Uterus (tissue), 4 donors: ENCODE results near the gene CACNB1. TPM values are rescaled to one million over a fixed set of nuclear protein-coding genes. Genes with fewer than 3 reads are reported as not detected.

Source experiments
- DNase-seq, 2 donors: peaks; one replicate each; pipeline ENCODE4 v3.0.0-alpha.2; 2019 to 2020
- H3K27ac ChIP-seq, 2 donors: fragments of 200-600 bp; sonication (generic); 1 replicate in 1 of 2; 2 replicates in 1 of 2; pipeline ENCODE4 v1.5.1; 2016 to 2018
- H3K27me3 ChIP-seq, 2 donors: fragments of 200-600 bp; sonication (generic); one replicate each; pipeline ENCODE4 v1.5.1; 2018 to 2019; ENCODE audit warnings: control low read depth in 1 of 2
- H3K36me3 ChIP-seq, 2 donors: fragments of 200-600 bp; sonication (generic); one replicate each; pipeline ENCODE4 v1.5.1; 2019; ENCODE audit warnings: control low read depth in 1 of 2
- H3K4me1 ChIP-seq, 2 donors: fragments of 200-600 bp; sonication (generic); one replicate each; pipeline ENCODE4 v1.5.1; 2018 to 2019; ENCODE audit warnings: control low read depth in 1 of 2
- H3K4me3 ChIP-seq, 2 donors: fragments of 200-600 bp; sonication (generic); 1 replicate in 1 of 2; 2 replicates in 1 of 2; pipeline ENCODE4 v1.5.1; 2018 to 2019; ENCODE audit warnings: mild to moderate bottlenecking in 1 of 2
- H3K9me3 ChIP-seq, 2 donors: fragments of 200-600 bp; sonication (generic); one replicate each; pipeline ENCODE4 v1.5.1; 2019; ENCODE audit warnings: control low read depth in 1 of 2
- CTCF ChIP-seq, 4 experiments: fragments of 200-600 bp in 2 of 4; fragments of 450-650 bp in 2 of 4; sonication (generic) in 2 of 4; IDR thresholded peaks; one replicate each; pipeline ENCODE4 v1.5.1; 2016 to 2019; ENCODE audit warnings: antibody characterized with exemption in 4 of 4, mild to moderate bottlenecking in 2 of 4, moderate library complexity in 1 of 4
- POLR2A ChIP-seq, 2 donors: fragments of 450-650 bp; IDR thresholded peaks; one replicate each; pipeline ENCODE4 v1.6.1; 2016; ENCODE audit warnings: antibody characterized with exemption in 2 of 2, mild to moderate bottlenecking in 1 of 2, moderate library complexity in 1 of 2
- intact Hi-C: fragments of 100-400 bp; cut with DNase I; formaldehyde crosslinking; loops from one replicate; pipeline ENCODE4 v1.15.1; 2023; ENCODE audit warnings: low total_unique reads
- total RNA-seq, 4 donors: library from RNA; depleted of rRNA in 3 of 4; stranded (reverse); fragments of >200 nt in 3 of 4; gene quantifications; one replicate each; pipeline versions ENCODE4 v1.1.0 to v1.2.4, GENCODE V29; 2014 to 2023
- donor health status: DM: yes; HTN: yes; CAD: no.

CACNB1 gene
- total RNA-seq, 4 donors from 2014 or later, result 5.6 to 23.3 (median 8.4) TPM

GRCh38 chr17:39141294-39141693 is 56.2 kb downstream of the CACNB1 start:
- Histone ChIP-seq H3K9me3 (no peaks in the 10 kb centered on the region), H3K27ac (no peak overlapping the region), H3K27me3 (no peaks in the 10 kb centered on the region), H3K36me3 (no peaks in the 10 kb centered on the region), H3K4me1 (no peaks in the 10 kb centered on the region), H3K4me3 (no peak overlapping the region)
- no peak for DNase-seq
- TF ChIP-seq POLR2A (IDR thresholded peaks at IDR 0.05) (no peak), CTCF (IDR thresholded peaks at IDR 0.05) (no peak)
- intact Hi-C loops, result no loop called here

DNA sequence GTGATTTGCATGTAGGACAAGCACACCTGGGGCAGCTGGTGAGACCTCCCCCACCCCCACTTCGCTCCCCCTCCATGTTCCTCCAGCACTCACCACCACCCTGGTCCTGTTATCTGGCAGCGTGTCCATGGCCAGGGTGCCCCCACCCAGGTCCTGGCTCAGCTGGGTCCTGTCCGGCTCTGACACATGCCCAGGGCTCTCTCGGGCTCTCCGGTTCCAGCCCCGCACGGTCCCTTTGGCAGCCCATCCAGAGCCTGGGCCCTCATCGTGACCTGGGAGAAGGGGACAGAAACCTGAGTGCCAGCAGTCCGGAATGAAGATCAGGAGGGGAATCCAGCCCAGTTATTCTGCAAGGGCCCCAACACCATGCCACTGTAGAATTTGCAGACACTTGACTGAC is 57.9 kb downstream of the CACNB1 start:
- Histone ChIP-seq H3K4me1 (no peaks in the 10 kb centered on the region), H3K27me3 (no peaks in the 10 kb centered on the region), H3K4me3 (no peak overlapping the region), H3K27ac (peak overlapping the region in 1 of 2 donors; percentile 30), H3K36me3 (no peaks in the 10 kb centered on the region), H3K9me3 (no peaks in the 10 kb centered on the region)
- DNase-seq, result no peak
- no peak for TF ChIP-seq POLR2A (IDR thresholded peaks at IDR 0.05)
- TF ChIP-seq CTCF (IDR thresholded peaks at IDR 0.05), result no peak
- intact Hi-C loops, result no loop called here

DNA sequence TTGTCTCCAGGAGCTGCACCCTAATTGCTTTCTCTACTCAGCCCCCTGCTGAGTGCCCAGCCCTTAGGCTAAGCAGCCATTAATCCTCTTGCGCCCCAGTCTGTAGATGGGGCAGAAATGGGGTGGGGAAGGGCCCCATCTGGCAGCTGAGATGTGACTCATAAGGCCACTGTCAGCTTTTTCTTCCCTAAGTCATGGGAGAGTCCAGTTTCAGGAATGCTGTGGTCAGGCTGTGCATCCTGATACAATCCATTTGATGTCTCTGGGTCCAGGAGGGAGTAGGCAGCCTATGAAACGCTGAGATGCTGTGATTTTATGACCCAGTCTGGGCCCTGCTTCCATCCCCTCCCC is 58.3 kb downstream of the CACNB1 start:
- Histone ChIP-seq H3K9me3 (no peaks in the 10 kb centered on the region), H3K4me3 (no peak overlapping the region), H3K36me3 (no peaks in the 10 kb centered on the region), H3K27me3 (no peaks in the 10 kb centered on the region), H3K4me1 (no peaks in the 10 kb centered on the region), H3K27ac (peak overlapping the region in 1 of 2 donors; percentile 30)
- intact Hi-C loops, result no loop called here
- no peak for DNase-seq
- TF ChIP-seq POLR2A (IDR thresholded peaks at IDR 0.05), result no peak
- TF ChIP-seq CTCF (IDR thresholded peaks at IDR 0.05), result no peak

- Histone ChIP-seq H3K27me3 (no peaks in the 10 kb centered on the region), H3K4me1 (no peaks in the 10 kb centered on the region), H3K36me3 (no peaks in the 10 kb centered on the region), H3K9me3 (no peaks in the 10 kb centered on the region), H3K4me3 (no peak overlapping the region), H3K27ac (peak overlapping the region in 1 of 2 donors; percentile 30)
- intact Hi-C loops, result no loop called here
- no peak for TF ChIP-seq CTCF (IDR thresholded peaks at IDR 0.05)
- TF ChIP-seq POLR2A (IDR thresholded peaks at IDR 0.05), result no peak
- DNase-seq, result no peak
These were observed 58.9 kb downstream of the CACNB1 start for GRCh38 chr17:39138431-39139160.

DNA sequence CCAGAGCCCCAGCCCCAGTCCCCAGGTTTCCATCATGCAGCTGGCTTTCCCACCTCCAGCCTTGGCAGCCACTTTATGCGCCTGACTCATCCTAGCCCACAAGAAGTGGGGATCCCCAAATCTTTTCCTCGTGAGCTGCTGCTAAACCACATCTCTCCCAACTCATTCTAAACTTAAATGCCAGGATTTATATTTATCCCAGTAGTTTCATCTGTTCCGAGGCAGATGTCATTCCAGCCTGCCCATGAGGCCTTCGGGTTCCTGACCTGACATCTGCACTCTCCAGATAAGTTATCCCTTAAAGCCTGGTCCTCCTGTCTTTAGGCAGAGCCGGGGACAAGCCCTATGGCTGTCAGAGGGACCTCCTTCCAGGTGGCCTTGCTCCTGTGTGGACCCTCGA is 62.6 kb downstream of the CACNB1 start:
- Histone ChIP-seq H3K27ac (no peak overlapping the region), H3K27me3 (no peaks in the 10 kb centered on the region), H3K4me1 (no peaks in the 10 kb centered on the region), H3K36me3 (no peaks in the 10 kb centered on the region), H3K4me3 (no peak overlapping the region), H3K9me3 (no peaks in the 10 kb centered on the region)
- intact Hi-C loops, result no loop called here
- DNase-seq, result no peak
- TF ChIP-seq CTCF (IDR thresholded peaks at IDR 0.05) (no peak), POLR2A (IDR thresholded peaks at IDR 0.05) (no peak)
